ENCODE measurements around the gene DTNBP1. TPM values are rescaled to one million over a fixed set of nuclear protein-coding genes. Genes with fewer than 3 reads are reported as not detected.

The DTNBP1 gene
- total and polyA plus RNA-seq, 5 donors, result 17.2 to 34.0 (median 24.9) TPM

DNA sequence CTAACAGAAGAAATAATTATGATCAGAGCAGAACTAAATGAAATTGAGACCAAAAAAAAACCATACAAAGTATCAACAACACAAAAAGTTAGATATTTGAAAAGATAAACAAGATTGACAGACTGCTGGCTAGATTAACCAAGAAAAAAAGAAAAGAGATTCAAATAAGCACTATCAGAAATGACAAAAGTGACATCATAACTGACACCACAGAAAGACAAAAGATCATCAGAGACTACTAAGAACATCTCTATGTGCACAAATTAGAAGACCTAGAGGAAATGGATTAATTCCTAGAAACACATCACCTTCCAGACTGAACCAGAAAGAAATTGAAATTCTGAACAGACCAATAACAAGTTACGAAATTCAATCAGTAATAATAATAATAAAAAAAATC lies 17.9 kb downstream of the DTNBP1 start:
- DNase-seq (no peak), ATAC-seq (no peak)
- Histone ChIP-seq H3K9me3 (ENCODE audit: control insufficient read depth, low read length) (no peaks in the 10 kb centered on the region), H3K27me3 (ENCODE audit: control insufficient read depth, insufficient read depth) (no peaks in the 10 kb centered on the region), H3K4me3 (ENCODE audit: low read length) (no peak overlapping the region), H3K4me1 (ENCODE audit: control insufficient read depth, insufficient read depth, low read length) (no peaks in the 10 kb centered on the region), H3K27ac (ENCODE audit: low read length) (no peak overlapping the region)
- intact Hi-C loops (cut with DNase I), result no loop called here
- WGBS, result 97% methylated on average over 1 of the region's 1 CpG

DNA sequence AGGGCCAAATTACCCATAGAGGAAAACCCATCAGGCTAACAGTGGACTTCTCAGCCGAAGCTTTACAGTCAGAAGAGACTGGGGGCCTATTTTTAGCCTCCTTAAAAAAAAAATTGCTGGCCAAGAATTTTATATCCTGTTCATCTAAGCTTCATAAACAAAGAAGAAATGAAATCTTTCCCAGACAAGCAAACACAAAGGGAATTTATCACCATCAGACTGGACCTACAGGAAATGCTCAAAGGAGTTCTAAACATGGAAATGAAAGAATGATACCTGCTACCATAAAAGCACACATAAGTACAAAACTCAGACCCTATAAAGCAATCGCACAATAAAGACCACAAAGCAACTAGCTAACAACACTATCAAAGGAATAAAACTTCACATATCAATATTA lies 19.3 kb downstream of the DTNBP1 start:
- intact Hi-C loops (cut with DNase I), result no loop called here
- ATAC-seq, result no peak
- 90% methylated on average over 2 of the region's 2 CpGs for WGBS
- Histone ChIP-seq H3K27me3 (ENCODE audit: control insufficient read depth, insufficient read depth) (no peaks in the 10 kb centered on the region), H3K4me3 (ENCODE audit: low read length) (no peak overlapping the region), H3K4me1 (ENCODE audit: control insufficient read depth, insufficient read depth, low read length) (no peaks in the 10 kb centered on the region), H3K27ac (ENCODE audit: low read length) (no peak overlapping the region), H3K9me3 (ENCODE audit: control insufficient read depth, low read length) (no peaks in the 10 kb centered on the region)
- DNase-seq, result no peak

DNA sequence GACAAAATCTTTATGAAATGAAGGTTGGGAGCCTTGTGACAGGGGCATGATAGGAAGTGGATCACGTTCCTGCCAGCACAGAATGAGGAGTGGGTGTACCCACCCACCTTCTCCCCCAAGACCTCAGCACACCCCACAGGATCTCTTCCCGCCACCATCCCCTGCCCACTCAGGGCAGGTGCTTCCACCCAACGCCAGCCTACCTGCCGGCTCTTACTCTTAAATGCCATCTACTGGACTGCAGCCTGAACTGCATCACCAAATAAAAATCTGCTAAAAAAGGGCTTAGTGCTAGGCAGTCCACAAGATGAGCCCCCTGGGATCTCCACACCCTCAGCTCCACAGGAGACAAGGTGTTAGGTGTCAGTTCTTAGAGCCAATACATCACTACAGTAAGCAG lies 20.6 kb downstream of the DTNBP1 start:
- intact Hi-C loops (cut with DNase I), result no loop called here
- H3K27me3 ChIP-seq (ENCODE audit: control insufficient read depth, insufficient read depth), result no peaks in the 10 kb centered on the region
- ATAC-seq (no peak), DNase-seq (no peak)
- H3K9me3 ChIP-seq (ENCODE audit: control insufficient read depth, low read length), result no peaks in the 10 kb centered on the region
- no peak overlapping the region for H3K4me3 ChIP-seq (ENCODE audit: low read length)
- 76% methylated on average over 4 of the region's 4 CpGs for WGBS
- no peaks in the 10 kb centered on the region for H3K4me1 ChIP-seq (ENCODE audit: control insufficient read depth, insufficient read depth, low read length)
- H3K27ac ChIP-seq (ENCODE audit: low read length), result no peak overlapping the region

DNA sequence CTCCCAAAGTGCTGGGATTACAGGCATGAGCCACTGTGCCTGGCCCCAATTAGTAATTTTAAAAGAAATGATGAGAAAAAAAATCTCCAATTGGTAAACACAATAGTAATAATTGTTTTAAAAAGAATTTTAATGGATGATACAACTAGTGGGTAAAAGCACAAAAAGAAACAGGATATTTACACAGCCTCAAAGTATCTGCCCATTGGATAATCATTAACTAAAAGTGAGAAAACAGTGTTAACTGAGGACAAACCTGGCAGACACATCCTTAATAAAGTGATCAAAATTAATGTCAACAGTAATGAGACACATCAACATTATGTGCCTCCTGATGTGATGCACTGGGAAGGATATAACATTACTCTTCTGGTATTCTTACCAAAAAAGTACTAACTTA lies 24.5 kb downstream of the DTNBP1 start:
- Histone ChIP-seq H3K4me3 (ENCODE audit: low read length) (no peak overlapping the region), H3K27me3 (ENCODE audit: control insufficient read depth, insufficient read depth) (no peaks in the 10 kb centered on the region), H3K27ac (ENCODE audit: low read length) (no peak overlapping the region), H3K4me1 (ENCODE audit: control insufficient read depth, insufficient read depth, low read length) (no peaks in the 10 kb centered on the region), H3K9me3 (ENCODE audit: control insufficient read depth, low read length) (no peaks in the 10 kb centered on the region)
- intact Hi-C loops (cut with DNase I), result no loop called here
- DNase-seq (no peak), ATAC-seq (no peak)

DNA sequence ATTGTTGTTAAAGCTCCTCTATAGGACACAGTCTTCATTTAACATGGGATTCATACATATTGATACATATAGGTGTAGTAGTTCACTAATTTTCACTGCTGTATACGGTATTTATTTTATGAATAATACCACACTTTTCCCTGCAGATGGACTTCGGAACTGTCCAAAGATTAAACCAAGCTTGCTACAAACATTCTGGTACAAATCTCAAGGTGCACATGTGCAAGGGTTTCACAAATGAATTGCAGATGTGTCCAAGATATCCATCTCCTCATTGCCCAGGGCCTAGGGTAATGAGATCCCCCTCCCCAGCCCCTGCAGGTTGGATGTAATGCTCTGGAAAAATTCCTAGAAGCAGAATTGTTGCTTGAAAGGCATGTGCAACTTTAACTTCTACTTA lies 31.4 kb downstream of the DTNBP1 start:
- DNase-seq (no peak), ATAC-seq (no peak)
- no peak overlapping the region for H3K4me3 ChIP-seq (ENCODE audit: low read length)
- no peaks in the 10 kb centered on the region for H3K27me3 ChIP-seq (ENCODE audit: control insufficient read depth, insufficient read depth)
- H3K9me3 ChIP-seq (ENCODE audit: control insufficient read depth, low read length), result no peaks in the 10 kb centered on the region
- 82% methylated on average over 2 of the region's 2 CpGs for WGBS
- no peaks in the 10 kb centered on the region for H3K4me1 ChIP-seq (ENCODE audit: control insufficient read depth, insufficient read depth, low read length)
- no peak overlapping the region for H3K27ac ChIP-seq (ENCODE audit: low read length)
- intact Hi-C loops (cut with DNase I), result no loop called here

DNA sequence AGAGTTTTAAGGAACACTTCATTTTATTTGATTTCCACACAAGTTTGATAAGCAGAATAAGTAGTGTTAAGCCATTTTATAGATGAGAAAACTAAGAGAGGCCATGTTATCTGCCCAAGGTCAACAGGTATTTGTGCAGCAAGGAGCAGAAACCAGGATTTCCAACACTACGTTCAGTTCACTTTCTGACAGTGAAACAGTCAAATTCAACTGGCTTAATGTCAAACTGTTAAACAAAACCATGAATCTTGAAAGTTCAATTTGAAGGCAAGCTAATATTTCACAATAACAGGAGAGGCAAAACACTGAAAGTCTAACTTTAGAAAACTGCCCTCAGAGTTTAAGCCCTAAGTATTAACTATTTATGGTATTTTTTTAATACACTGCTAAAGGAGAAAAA lies 32.6 kb downstream of the DTNBP1 start:
- Histone ChIP-seq H3K4me1 (ENCODE audit: control insufficient read depth, insufficient read depth, low read length) (no peaks in the 10 kb centered on the region), H3K27me3 (ENCODE audit: control insufficient read depth, insufficient read depth) (no peaks in the 10 kb centered on the region), H3K27ac (ENCODE audit: low read length) (no peak overlapping the region), H3K9me3 (ENCODE audit: control insufficient read depth, low read length) (no peaks in the 10 kb centered on the region), H3K4me3 (ENCODE audit: low read length) (no peak overlapping the region)
- intact Hi-C loops (cut with DNase I), result no loop called here
- WGBS, result 38% methylated on average over 1 of the region's 1 CpG
- ATAC-seq, result no peak
- no peak for DNase-seq

DNA sequence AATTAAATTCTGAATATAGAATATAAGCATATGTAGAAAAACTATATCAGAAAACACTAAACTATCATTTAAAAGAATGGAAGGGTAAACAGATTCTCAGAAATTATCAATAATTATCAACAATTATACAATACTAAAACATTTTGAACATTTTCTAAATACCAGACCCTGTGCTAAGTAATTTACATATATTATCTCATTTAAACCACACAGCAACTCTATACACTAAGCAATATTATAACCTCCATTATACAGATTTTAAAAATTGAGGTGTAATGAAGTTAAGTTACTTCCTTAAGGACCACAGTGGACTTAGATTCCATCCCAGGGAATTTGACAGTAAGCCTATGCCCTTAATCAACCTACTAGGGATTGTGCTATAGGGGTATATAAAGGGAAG lies 33.3 kb downstream of the DTNBP1 start:
- no peak overlapping the region for H3K4me3 ChIP-seq (ENCODE audit: low read length)
- intact Hi-C loops (cut with DNase I), result loop anchor here in 3 of 4 donors (10.0 kb wide), 4 partner anchors 115 to 1495 kb away; no protein-coding TSS in a partner anchor
- no peaks in the 10 kb centered on the region for H3K9me3 ChIP-seq (ENCODE audit: control insufficient read depth, low read length)
- no peak overlapping the region for H3K27ac ChIP-seq (ENCODE audit: low read length)
- no peaks in the 10 kb centered on the region for H3K27me3 ChIP-seq (ENCODE audit: control insufficient read depth, insufficient read depth)
- H3K4me1 ChIP-seq (ENCODE audit: control insufficient read depth, insufficient read depth, low read length), result no peaks in the 10 kb centered on the region
- no peak for ATAC-seq
- DNase-seq, result no peak

DNA sequence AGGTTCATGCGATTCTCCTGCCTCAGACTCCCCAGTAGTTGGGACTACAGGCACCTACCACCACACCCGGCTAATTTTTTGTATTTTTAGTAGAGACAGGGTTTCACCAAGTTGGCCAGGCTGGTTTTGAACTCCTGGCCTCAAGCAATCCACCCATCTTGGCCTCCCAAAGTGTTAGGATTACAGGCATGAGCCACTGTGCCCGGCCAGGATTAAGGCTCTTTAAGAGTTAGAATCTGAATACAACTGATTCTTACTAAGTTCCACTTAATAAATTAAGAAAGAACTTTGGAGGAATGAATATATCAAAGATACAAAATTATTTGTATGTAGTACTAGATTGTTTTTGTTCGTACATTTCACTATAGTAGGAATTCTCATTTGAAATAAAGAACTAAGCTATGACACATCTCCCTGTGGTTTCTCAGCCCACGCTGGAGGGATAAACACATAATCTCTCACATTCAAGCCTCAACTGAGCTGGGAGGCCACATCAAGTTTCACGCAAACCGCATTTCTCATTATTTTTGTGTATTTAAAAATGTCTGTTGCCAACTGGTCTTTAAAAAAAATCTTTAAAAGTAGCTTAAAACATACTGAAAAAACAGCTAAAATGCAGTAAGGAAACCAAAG lies 34.2 kb downstream of the DTNBP1 start:
- WGBS, result 80% methylated on average over 7 of the region's 7 CpGs
- Histone ChIP-seq H3K27ac (ENCODE audit: low read length) (no peak overlapping the region), H3K9me3 (ENCODE audit: control insufficient read depth, low read length) (no peaks in the 10 kb centered on the region), H3K4me3 (ENCODE audit: low read length) (no peak overlapping the region), H3K4me1 (ENCODE audit: control insufficient read depth, insufficient read depth, low read length) (no peaks in the 10 kb centered on the region), H3K27me3 (ENCODE audit: control insufficient read depth, insufficient read depth) (no peaks in the 10 kb centered on the region)
- ATAC-seq (no peak), DNase-seq (peak in 1 of 3 donors; percentile 16)
- intact Hi-C loops (cut with DNase I), result loop anchor here in 3 of 4 donors (10.0 kb wide), 4 partner anchors 114 to 1494 kb away; no protein-coding TSS in a partner anchor

DNA sequence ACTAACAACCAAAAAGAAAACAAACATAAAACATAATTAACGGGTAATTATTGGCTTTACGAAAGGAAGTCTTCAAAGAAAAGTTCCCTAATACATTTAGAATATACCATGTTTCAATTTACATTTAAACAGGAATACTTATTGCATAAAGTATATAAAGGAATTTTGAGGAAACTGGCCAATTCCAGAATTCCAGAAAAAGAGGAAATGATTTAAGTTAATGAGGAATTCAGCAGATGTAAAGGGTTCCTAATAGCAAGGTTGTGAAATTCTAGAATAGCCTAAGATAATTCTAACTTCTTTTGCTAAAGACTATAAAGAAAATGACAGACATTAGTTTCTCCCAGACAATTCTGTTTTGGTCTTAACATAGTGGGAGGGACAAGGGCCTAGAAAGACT lies 35.0 kb downstream of the DTNBP1 start:
- intact Hi-C loops (cut with DNase I), result loop anchor here in 3 of 4 donors (10.0 kb wide), 4 partner anchors 113 to 1493 kb away; no protein-coding TSS in a partner anchor
- no peak overlapping the region for H3K4me3 ChIP-seq (ENCODE audit: low read length)
- no peaks in the 10 kb centered on the region for H3K9me3 ChIP-seq (ENCODE audit: control insufficient read depth, low read length)
- no peaks in the 10 kb centered on the region for H3K27me3 ChIP-seq (ENCODE audit: control insufficient read depth, insufficient read depth)
- no peaks in the 10 kb centered on the region for H3K4me1 ChIP-seq (ENCODE audit: control insufficient read depth, insufficient read depth, low read length)
- no peak for DNase-seq
- ATAC-seq, result no peak
- no peak overlapping the region for H3K27ac ChIP-seq (ENCODE audit: low read length)
- 95% methylated on average over 2 of the region's 2 CpGs for WGBS

DNA sequence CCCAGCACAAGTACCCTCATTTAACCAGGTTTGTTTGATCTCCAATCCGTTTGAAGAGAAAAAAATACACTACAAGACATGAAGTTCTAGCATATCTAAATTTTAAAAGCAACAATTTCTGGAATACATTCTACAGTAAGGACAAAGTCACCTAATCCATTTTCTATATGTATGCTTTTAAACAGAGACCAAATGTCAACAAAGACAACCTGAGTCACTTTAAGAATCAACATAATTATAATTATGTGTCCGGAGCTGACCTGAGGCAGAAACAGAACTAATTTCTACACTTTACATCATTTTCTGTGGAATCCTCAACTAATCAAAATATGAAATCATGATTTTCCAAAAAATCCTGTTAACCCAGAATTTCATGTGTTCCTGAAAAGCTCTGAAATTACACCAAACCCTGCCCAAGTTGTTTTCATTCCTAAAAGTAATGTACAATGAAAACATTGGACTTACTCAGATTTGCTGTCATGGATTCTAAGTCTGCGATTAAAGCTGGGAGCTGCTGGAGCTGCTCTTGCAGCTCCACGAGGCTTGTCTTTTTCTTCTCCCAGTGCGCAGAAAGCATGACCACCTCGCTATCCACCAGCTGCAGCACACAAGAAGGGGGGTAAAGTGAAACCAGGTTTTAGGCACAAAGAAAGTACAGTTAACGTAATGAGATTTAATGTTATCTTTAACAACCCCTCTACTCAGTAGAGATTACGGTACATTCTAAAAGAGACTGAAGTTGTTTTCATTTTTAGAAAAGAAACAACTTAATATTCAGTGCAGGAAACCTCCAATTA lies 35.8 kb downstream of the DTNBP1 start:
- Histone ChIP-seq H3K27me3 (ENCODE audit: control insufficient read depth, insufficient read depth) (no peaks in the 10 kb centered on the region), H3K9me3 (ENCODE audit: control insufficient read depth, low read length) (no peaks in the 10 kb centered on the region), H3K27ac (ENCODE audit: low read length) (no peak overlapping the region), H3K4me3 (ENCODE audit: low read length) (no peak overlapping the region), H3K4me1 (ENCODE audit: control insufficient read depth, insufficient read depth, low read length) (no peaks in the 10 kb centered on the region)
- ATAC-seq (no peak), DNase-seq (no peak)
- intact Hi-C loops (cut with DNase I), result loop anchor here in 3 of 4 donors (10.0 kb wide), 4 partner anchors 112 to 1492 kb away; no protein-coding TSS in a partner anchor
- 76% methylated on average over 8 of the region's 8 CpGs for WGBS

DNA sequence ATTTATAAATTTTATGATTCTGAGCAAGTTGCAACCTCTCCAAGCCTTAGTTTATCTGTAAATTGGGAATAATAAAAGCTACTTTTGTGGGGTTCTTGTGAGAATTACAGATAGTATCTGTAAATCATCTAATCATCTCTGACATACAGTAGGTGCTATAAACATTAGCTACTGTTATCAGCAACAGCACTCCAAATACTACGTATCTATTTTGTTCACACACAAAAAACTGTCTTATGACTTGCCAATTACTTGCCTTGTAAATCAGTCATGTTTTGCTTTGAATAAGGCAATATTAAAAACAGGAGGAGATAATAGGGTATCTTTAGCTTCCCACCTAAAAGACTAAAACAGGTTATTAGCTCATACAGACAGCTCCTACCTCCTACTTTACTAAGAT lies 36.7 kb downstream of the DTNBP1 start:
- Histone ChIP-seq H3K9me3 (ENCODE audit: control insufficient read depth, low read length) (no peaks in the 10 kb centered on the region), H3K27me3 (ENCODE audit: control insufficient read depth, insufficient read depth) (no peaks in the 10 kb centered on the region), H3K27ac (ENCODE audit: low read length) (no peak overlapping the region), H3K4me1 (ENCODE audit: control insufficient read depth, insufficient read depth, low read length) (peaks cover 2% of the 10 kb centered on the region), H3K4me3 (ENCODE audit: low read length) (no peak overlapping the region)
- no peak for DNase-seq
- ATAC-seq, result no peak
- intact Hi-C loops (cut with DNase I), result loop anchor here in 3 of 4 donors (10.0 kb wide), 4 partner anchors 111 to 1491 kb away; no protein-coding TSS in a partner anchor
- 68% methylated on average over 1 of the region's 1 CpG for WGBS
